Pancreas (tissue), 10 donors: ENCODE measurements around the gene GPATCH1. TPM values are rescaled to one million over a fixed set of nuclear protein-coding genes. Genes with fewer than 3 reads are reported as not detected.
"Not testable (repeated sequence)": the region's sequence is repeated elsewhere in the genome, so short reads cannot be mapped to it uniquely, and the experiment has no call there.

Source experiments
- ATAC-seq, 4 donors: fragments of 200-7000 bp; cut with Tn5 transposase; one replicate each; pipeline versions ENCODE4 v1.8.0 to v1.9.1; 2020; ENCODE audit warnings: mild to moderate bottlenecking in 4 of 4, moderate library complexity in 4 of 4
- DNase-seq, 6 donors: peaks; one replicate each; pipeline ENCODE4 v3.0.0-alpha.2; 2020
- FAIRE-seq: peaks from 2 replicates; lab custom pipeline; 2012; peaks lifted over from hg19 to GRCh38; lab: Jason Lieb, UNC
- H3K27ac ChIP-seq, 4 donors: fragments of 200-600 bp; sonication (generic); 1 replicate in 3 of 4; 2 replicates in 1 of 4; pipeline versions ENCODE4 v1.5.0 to v1.8.0; 2020
- H3K27me3 ChIP-seq, 4 donors: fragments of 200-600 bp; one replicate each; pipeline ENCODE4 v1.8.0; 2021
- H3K36me3 ChIP-seq, 3 donors: fragments of 200-600 bp; sonication (generic) in 1 of 3; one replicate each; pipeline versions ENCODE4 v1.5.0 to v1.8.0; 2020 to 2021
- H3K4me1 ChIP-seq, 3 donors: fragments of 200-600 bp; one replicate each; pipeline ENCODE4 v1.8.0; 2021
- H3K4me3 ChIP-seq, 4 donors: fragments of 200-600 bp; sonication (generic) in 2 of 4; one replicate each; pipeline versions ENCODE4 v1.5.0 to v1.8.0; 2020 to 2021
- H3K9me3 ChIP-seq, 4 donors: fragments of 200-600 bp; one replicate each; pipeline ENCODE4 v1.8.0; 2021
- WGBS, 2 donors: extraction: QIAGEN DNeasy Blood & Tissue Kit; methylation state at CpG; one replicate each; pipeline ENCODE4 v1.1.7; 2013; 5-methylcytosine and 5-hydroxymethylcytosine counted together
- intact Hi-C, 3 donors: fragments of 100-400 bp; cut with DNase I; formaldehyde crosslinking; loops; one replicate each; pipeline versions ENCODE4 v1.11.1 to v1.14.2; 2022
- polyA plus RNA-seq, 2 donors: library from polyadenylated mRNA; stranded (reverse); fragments of 200-250 nt; gene quantifications; one replicate each; pipeline ENCODE4 v1.2.3, GENCODE V29; 2013
- total RNA-seq, 6 donors: library from RNA; stranded (reverse); fragmentation: NEBNext Ultra II Directional in 4 of 6; extraction: Animal tissue kit (Norgen Biotek cat#: 25700) in 4 of 6; gene quantifications; one replicate each; pipeline versions ENCODE4 v1.2.1 to v1.2.4, GENCODE V29; 2021 to 2023
- TF ChIP-seq, protein P1 (sequence below), 4 donors: fragments of 200-600 bp; sonication (generic) in 3 of 4; IDR thresholded peaks; one replicate each; pipeline versions ENCODE4 v1.5.0 to v1.8.0; 2021; ENCODE audit warnings: antibody characterized with exemption in 4 of 4
- donor health status: healthy with polysubstance abuse.
- donor health status: DM: no; HTN: no; CAD: no; lungs with moderate emphysema.
- donor health status: DM: no; HTN: no; CAD: no.
- donor health status: control.
- donor health status: control.
- donor health status: Bipolar disorder and iron deficiency.
- donor health status: DM: yes; HTN: yes; CAD: no.
- donor health status: DM: no; HTN: no; CAD: no.
- donor health status: DM: no; HTN: no; CAD: no.
- donor health status: DM: yes; HTN: yes; CAD: no.

Gene GPATCH1
- total and polyA plus RNA-seq, 8 donors, result 3.0 to 6.1 (median 4.0) TPM

- ATAC-seq, result no peak
- FAIRE-seq, result no peak
- no peak for DNase-seq
- Histone ChIP-seq H3K4me3 (no peak overlapping the region), H3K36me3 (no peaks in the 10 kb centered on the region), H3K9me3 (no peaks in the 10 kb centered on the region), H3K27me3 (no peaks in the 10 kb centered on the region), H3K4me1 (peaks cover 6 to 9% (median 7%) of the 10 kb centered on the region in 3 donors), H3K27ac (no peak overlapping the region)
- 63 to 95% methylated on average over 4 of the region's 4 CpGs for WGBS, 2 donors
- intact Hi-C loops, result no loop called here
- TF ChIP-seq, protein P1, sequence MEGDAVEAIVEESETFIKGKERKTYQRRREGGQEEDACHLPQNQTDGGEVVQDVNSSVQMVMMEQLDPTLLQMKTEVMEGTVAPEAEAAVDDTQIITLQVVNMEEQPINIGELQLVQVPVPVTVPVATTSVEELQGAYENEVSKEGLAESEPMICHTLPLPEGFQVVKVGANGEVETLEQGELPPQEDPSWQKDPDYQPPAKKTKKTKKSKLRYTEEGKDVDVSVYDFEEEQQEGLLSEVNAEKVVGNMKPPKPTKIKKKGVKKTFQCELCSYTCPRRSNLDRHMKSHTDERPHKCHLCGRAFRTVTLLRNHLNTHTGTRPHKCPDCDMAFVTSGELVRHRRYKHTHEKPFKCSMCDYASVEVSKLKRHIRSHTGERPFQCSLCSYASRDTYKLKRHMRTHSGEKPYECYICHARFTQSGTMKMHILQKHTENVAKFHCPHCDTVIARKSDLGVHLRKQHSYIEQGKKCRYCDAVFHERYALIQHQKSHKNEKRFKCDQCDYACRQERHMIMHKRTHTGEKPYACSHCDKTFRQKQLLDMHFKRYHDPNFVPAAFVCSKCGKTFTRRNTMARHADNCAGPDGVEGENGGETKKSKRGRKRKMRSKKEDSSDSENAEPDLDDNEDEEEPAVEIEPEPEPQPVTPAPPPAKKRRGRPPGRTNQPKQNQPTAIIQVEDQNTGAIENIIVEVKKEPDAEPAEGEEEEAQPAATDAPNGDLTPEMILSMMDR (IDR thresholded peaks at IDR 0.05), result no peak
These were observed 80.2 kb downstream of the GPATCH1 start for GRCh38 chr19:33161201-33161600.

GRCh38 chr19:33163481-33163880 is 82.5 kb downstream of the GPATCH1 start:
- TF ChIP-seq, protein P1 (IDR thresholded peaks at IDR 0.05), result no peak
- peaks cover 0 to 2% (median 0%) of the 10 kb centered on the region in 3 donors for H3K4me1 ChIP-seq
- no peaks in the 10 kb centered on the region for H3K27me3 ChIP-seq
- intact Hi-C loops, result no loop called here
- H3K4me3 ChIP-seq, result no peak overlapping the region
- no peaks in the 10 kb centered on the region for H3K36me3 ChIP-seq
- DNase-seq (no peak), ATAC-seq (no peak), FAIRE-seq (no peak)
- no peak overlapping the region for H3K27ac ChIP-seq
- no peaks in the 10 kb centered on the region for H3K9me3 ChIP-seq
- WGBS, 2 donors, result 87% methylated on average over 6 of the region's 6 CpGs

DNA sequence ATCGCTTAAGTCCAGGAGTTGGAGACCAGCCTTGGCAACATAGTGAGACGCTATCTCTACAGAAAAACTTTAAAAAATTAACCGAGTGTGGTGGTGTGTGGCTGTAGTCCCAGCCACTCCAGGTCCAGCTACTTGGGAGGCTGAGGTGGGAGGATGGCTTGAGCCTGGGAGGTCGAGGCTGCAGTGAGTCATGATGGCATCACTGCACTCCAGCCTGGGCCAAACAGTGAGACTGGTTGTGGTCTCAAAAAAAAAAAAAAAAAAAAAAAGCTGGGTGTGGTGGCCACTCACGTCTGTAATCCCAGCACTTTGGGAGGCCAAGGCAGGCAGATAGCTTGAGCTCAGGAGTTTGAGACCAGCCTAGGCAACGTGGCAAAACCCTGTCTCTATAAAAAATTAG is 85.1 kb downstream of the GPATCH1 start:
- 75% methylated on average over 6 of the region's 6 CpGs for WGBS, 2 donors
- H3K4me3 ChIP-seq, DNase-seq, H3K9me3 ChIP-seq, ATAC-seq, H3K27me3 ChIP-seq, H3K36me3 ChIP-seq, intact Hi-C loops, H3K4me1 ChIP-seq, FAIRE-seq, H3K27ac ChIP-seq: not testable (repeated sequence)

GRCh38 chr19:33167438-33167837 is 86.5 kb downstream of the GPATCH1 start:
- no peaks in the 10 kb centered on the region for H3K36me3 ChIP-seq
- intact Hi-C loops, result no loop called here
- H3K27me3 ChIP-seq, result no peaks in the 10 kb centered on the region
- no peak for ATAC-seq
- H3K27ac ChIP-seq, result no peak overlapping the region
- H3K9me3 ChIP-seq, result no peaks in the 10 kb centered on the region
- H3K4me3 ChIP-seq, result no peak overlapping the region
- TF ChIP-seq, protein P1 (IDR thresholded peaks at IDR 0.05), result no peak
- peaks cover 0 to 4% (median 0%) of the 10 kb centered on the region in 3 donors for H3K4me1 ChIP-seq
- DNase-seq, result no peak
- no peak for FAIRE-seq
- 92 to 96% methylated on average over 1 of the region's 1 CpG for WGBS, 2 donors

GRCh38 chr19:33168528-33168927 is 87.5 kb downstream of the GPATCH1 start:
- no peak overlapping the region for H3K4me3 ChIP-seq
- TF ChIP-seq, protein P1 (IDR thresholded peaks at IDR 0.05), result no peak
- DNase-seq (no peak), ATAC-seq (no peak), FAIRE-seq (no peak)
- WGBS, 2 donors, result 93 to 95% methylated on average over 1 of the region's 1 CpG
- peaks cover 0 to 4% (median 0%) of the 10 kb centered on the region in 3 donors for H3K4me1 ChIP-seq
- no peaks in the 10 kb centered on the region for H3K9me3 ChIP-seq
- intact Hi-C loops, result no loop called here
- H3K27me3 ChIP-seq, result no peaks in the 10 kb centered on the region
- H3K27ac ChIP-seq, result no peak overlapping the region
- no peaks in the 10 kb centered on the region for H3K36me3 ChIP-seq
